IMR-90 (cell line): ENCODE measurements around the gene CSHL1. TPM values are rescaled to one million over a fixed set of nuclear protein-coding genes. Genes with fewer than 3 reads are reported as not detected.
A peak's percentile ranks its signal among the peaks of the same experiment; 100 is the strongest.

ENCODE experiments used
- ATAC-seq: fragments of 200-7000 bp; cut with Tn5 transposase; 2 replicates; pipeline ENCODE4 v1.9.1; 2020; ENCODE audit warnings: low read depth, mild to moderate bottlenecking, moderate library complexity
- BruUV-seq: library from RNA; stranded (reverse); fragments of 400-500 nt; replicated peaks from 2 replicates; lab custom pipeline; 2021; lab: Mats Ljungman, UMichigan
- CTCF ChIA-PET: fragments of 300-600 bp; formaldehyde crosslinking; extraction: SDS; loops from one replicate; lab custom pipeline; 2021; ENCODE audit warnings: antibody characterized with exemption; lab: Yijun Ruan, JAX
- POLR2A ChIA-PET: fragments of 300-600 bp; sonication (Branson Sonifier 250); formaldehyde crosslinking; loops from one replicate; lab custom pipeline; 2022; ENCODE audit warnings: antibody characterized with exemption; ENCODE audit not compliant: unreplicated experiment; lab: Charles Lee
- DNase-seq: peaks from one replicate; pipeline ENCODE4 v3.0.0; 2013
- H2AFZ ChIP-seq: replicated peaks from 2 replicates; pipeline ENCODE3; 2013; ENCODE audit warnings: low read length, mild to moderate bottlenecking; ENCODE audit not compliant: poor library complexity
- H2AK5ac ChIP-seq: 2 replicates; pipeline ENCODE4 v1.6.1; 2013; ENCODE audit warnings: low read depth, low read length, inconsistent platforms
- H2AK9ac ChIP-seq: replicated peaks from 2 replicates; pipeline ENCODE3; 2013; ENCODE audit warnings: mild to moderate bottlenecking, low read depth, low read length, moderate library complexity; ENCODE audit not compliant: poor library complexity
- H2BK120ac ChIP-seq: 2 replicates; pipeline ENCODE4 v1.6.1; 2013; ENCODE audit warnings: low read depth, low read length, inconsistent platforms
- H2BK15ac ChIP-seq: 3 replicates; pipeline ENCODE4 v1.6.1; 2013; ENCODE audit warnings: low read depth, low read length, inconsistent platforms
- H2BK20ac ChIP-seq: 2 replicates; pipeline ENCODE4 v1.6.1; 2013; ENCODE audit warnings: low read depth, mild to moderate bottlenecking, inconsistent platforms, low read length, moderate library complexity
- H2BK5ac ChIP-seq: 2 replicates; pipeline ENCODE4 v1.6.1; 2013; ENCODE audit warnings: mild to moderate bottlenecking, low read depth, low read length, inconsistent platforms; ENCODE audit not compliant: poor library complexity, severe bottlenecking
- H3K14ac ChIP-seq: replicated peaks from 2 replicates; pipeline ENCODE4 v1.6.1; 2013; ENCODE audit warnings: low read depth, low read length, inconsistent platforms
- H3K18ac ChIP-seq: 2 replicates; pipeline ENCODE4 v1.6.1; 2013; ENCODE audit warnings: low read depth, low read length, control low read depth
- H3K23ac ChIP-seq: 2 replicates; pipeline ENCODE4 v1.6.1; 2013; ENCODE audit warnings: low read depth, low read length, inconsistent platforms
- H3K27ac ChIP-seq: 2 replicates; pipeline ENCODE4 v1.5.1; 2013; ENCODE audit warnings: mild to moderate bottlenecking, control low read depth, low read length; ENCODE audit not compliant: insufficient read depth
- H3K27me3 ChIP-seq: 2 replicates; pipeline ENCODE4 v1.6.1; 2013; ENCODE audit warnings: low read length; ENCODE audit not compliant: control insufficient read depth, insufficient read depth
- H3K36me3 ChIP-seq: 2 replicates; pipeline ENCODE4 v1.6.1; 2013; ENCODE audit warnings: low read length, mixed read lengths; ENCODE audit not compliant: control insufficient read depth, insufficient read depth
- H3K4ac ChIP-seq: 2 replicates; pipeline ENCODE4 v1.6.1; 2013; ENCODE audit warnings: low read depth, low read length, inconsistent platforms
- H3K4me1 ChIP-seq: 2 replicates; pipeline ENCODE4 v1.6.1; 2013; ENCODE audit warnings: low read length, mixed read lengths; ENCODE audit not compliant: control insufficient read depth, insufficient read depth
- H3K4me2 ChIP-seq: 2 replicates; pipeline ENCODE4 v1.6.1; 2013; ENCODE audit warnings: low read depth, mild to moderate bottlenecking, control low read depth, low read length, moderate library complexity
- H3K4me3 ChIP-seq: 2 replicates; pipeline ENCODE4 v1.5.1; 2013; ENCODE audit warnings: low read depth, mild to moderate bottlenecking, control low read depth, low read length, moderate library complexity; ENCODE audit not compliant: insufficient read depth
- H3K56ac ChIP-seq: 2 replicates; pipeline ENCODE4 v1.6.1; 2013; ENCODE audit warnings: low read length, inconsistent platforms; ENCODE audit not compliant: insufficient read depth; ENCODE audit errors: extremely low read depth
- H3K79me1 ChIP-seq, 2 experiments: 2 replicates each; pipeline ENCODE4 v1.6.1; 2013; ENCODE audit warnings: low read length in 2 of 2, inconsistent platforms in 1 of 2, low read depth in 1 of 2
- H3K9ac ChIP-seq: 2 replicates; pipeline ENCODE4 v1.6.1; 2013; ENCODE audit warnings: low read depth, low read length, control low read depth
- H3K9me1 ChIP-seq: 2 replicates; pipeline ENCODE4 v1.6.1; 2013; ENCODE audit warnings: low read length, inconsistent platforms; ENCODE audit not compliant: insufficient read depth
- H3K9me3 ChIP-seq: 2 replicates; pipeline ENCODE4 v1.6.1; 2013; ENCODE audit warnings: low read length; ENCODE audit not compliant: control insufficient read depth, insufficient read depth
- H4K20me1 ChIP-seq: 2 replicates; pipeline ENCODE4 v1.6.1; 2013; ENCODE audit warnings: low read length, inconsistent platforms; ENCODE audit not compliant: insufficient read depth
- H4K5ac ChIP-seq: 2 replicates; pipeline ENCODE4 v1.6.1; 2013; ENCODE audit warnings: mild to moderate bottlenecking, low read depth, low read length, control low read depth
- H4K8ac ChIP-seq, 2 experiments: 2 replicates each; pipeline ENCODE4 v1.6.1; 2013; ENCODE audit warnings: low read depth in 2 of 2, low read length in 2 of 2, control low read depth in 1 of 2, inconsistent platforms in 1 of 2
- H4K91ac ChIP-seq: 2 replicates; pipeline ENCODE4 v1.6.1; 2013; ENCODE audit warnings: low read depth, low read length, inconsistent platforms; ENCODE audit not compliant: insufficient read depth
- BHLHE40 ChIP-seq: fragments of 150-350 bp; IDR thresholded peaks from 2 replicates; pipeline ENCODE4 v1.6.1; 2016; ENCODE audit warnings: mild to moderate bottlenecking, low read depth, low read length
- CTCF ChIP-seq: conservative IDR thresholded peaks from 2 replicates; pipeline ENCODE4 v1.5.1; 2012; ENCODE audit warnings: mild to moderate bottlenecking, low read depth, low read length, improper control_type of control experiment
- ELK1 ChIP-seq: fragments of 150-350 bp; IDR thresholded peaks from 2 replicates; pipeline ENCODE4 v1.6.1; 2016; ENCODE audit warnings: low read depth, mild to moderate bottlenecking, low read length, moderate library complexity, borderline replicate concordance
- MAFK ChIP-seq: IDR thresholded peaks from 2 replicates; pipeline ENCODE4 v1.6.1; 2012; ENCODE audit warnings: low read depth, low read length, improper control_type of control experiment
- MAZ ChIP-seq: IDR thresholded peaks from 2 replicates; pipeline ENCODE4 v1.6.1; 2012; ENCODE audit warnings: low read depth, mild to moderate bottlenecking, low read length, improper control_type of control experiment, moderate library complexity, borderline replicate concordance
- RAD21 ChIP-seq: IDR thresholded peaks from 2 replicates; pipeline ENCODE4 v1.6.1; 2012; ENCODE audit warnings: low read length, improper control_type of control experiment
- RCOR1 ChIP-seq: IDR thresholded peaks from 2 replicates; pipeline ENCODE4 v1.6.1; 2012; ENCODE audit warnings: mild to moderate bottlenecking, low read length, improper control_type of control experiment; ENCODE audit not compliant: insufficient replicate concordance
- RFX5 ChIP-seq: IDR thresholded peaks from 2 replicates; pipeline ENCODE4 v1.8.0; 2012; ENCODE audit warnings: low read depth, mild to moderate bottlenecking, low read length, moderate library complexity
- WGBS, 2 experiments: methylation state at CpG; one replicate each; pipeline versions ENCODE4 v1.1.5 to v1.1.7; 2013; ENCODE audit warnings: missing lambda C conversion rate in 2 of 2; ENCODE audit not compliant: insufficient read length in 1 of 2; ENCODE audit errors: extremely low coverage in 2 of 2; 5-methylcytosine and 5-hydroxymethylcytosine counted together
- dilution Hi-C: fragments of 300-500 bp; cut with HindIII; formaldehyde crosslinking; loops from one replicate; pipeline ENCODE4 v1.14.3; 2018; ENCODE audit warnings: low sequenced_read_pairs; ENCODE audit not compliant: unreplicated experiment
- in situ Hi-C: fragments of 300-500 bp; cut with MboI; formaldehyde crosslinking; loops from 3 replicates; pipeline ENCODE4 v1.14.3; 2019; ENCODE audit warnings: low sequenced_read_pairs, inconsistent platforms, mixed read lengths
- intact Hi-C: fragments of 100-400 bp; cut with micrococcal nuclease; formaldehyde crosslinking; loops from 2 replicates; pipeline ENCODE4 v1.10.0; 2022
- polyA plus RNA-seq, 3 experiments: library from polyadenylated mRNA; depleted of rRNA; stranded (reverse); fragments of >200 nt; gene quantifications; 2 replicates each; pipeline ENCODE4 v1.2.3, GENCODE V29; 2012; ENCODE audit warnings: low replicate concordance in 1 of 3
- total RNA-seq: library from RNA; depleted of rRNA; stranded (reverse); fragments of >200 nt; gene quantifications from 2 replicates; pipeline ENCODE4 v1.2.3, GENCODE V29; 2012

CSHL1 gene
- total and polyA plus RNA-seq, 2 of the 4 experiments (the other 2 are of a cell fraction): not detected

- Histone ChIP-seq H2AK5ac (no peak within 1 kb of the TSS), H3K9me3 (no peaks in the 10 kb centered on the region), H3K36me3 (no peaks in the 10 kb centered on the region), H3K4me3 (no peak within 1 kb of the TSS), H2BK20ac (no peak within 1 kb of the TSS), H3K9ac (no peak within 1 kb of the TSS), H3K23ac (no peak within 1 kb of the TSS), H2AK9ac (no peak within 1 kb of the TSS), H3K4me1 (no peaks in the 10 kb centered on the region), H3K79me1 (no peaks in the 10 kb centered on the region), H3K4me2 (no peak within 1 kb of the TSS), H4K5ac (no peak within 1 kb of the TSS), H2BK15ac (no peak within 1 kb of the TSS), H3K4ac (no peak within 1 kb of the TSS), H3K9me1 (no peaks in the 10 kb centered on the region), H4K8ac (no peak within 1 kb of the TSS), H2BK120ac (no peak within 1 kb of the TSS), H3K27me3 (peaks cover 22% of the 10 kb centered on the region), H4K91ac (no peak within 1 kb of the TSS), H3K18ac (no peak within 1 kb of the TSS), H3K56ac (no peak within 1 kb of the TSS), H3K14ac (no peak within 1 kb of the TSS), H3K27ac (no peak within 1 kb of the TSS), H2BK5ac (no peak within 1 kb of the TSS), H4K20me1 (no peaks in the 10 kb centered on the region), H2AFZ (no peak within 1 kb of the TSS)
- CTCF ChIA-PET: interaction anchor here (1.2 kb wide), 1 partner anchor 16 kb away, joined by 4 read pairs; no protein-coding TSS in a partner anchor
- intact Hi-C loops (no loop called here), in situ Hi-C loops (no loop called here), dilution Hi-C loops (no loop called here)
- peak; percentile 34 for DNase-seq
- TF ChIP-seq MAZ: no peak
- TF ChIP-seq RAD21: no peak
- peak; percentile 44 for TF ChIP-seq CTCF
- no peak for TF ChIP-seq RFX5
- no peak for TF ChIP-seq ELK1
- peak; percentile 42; the same call in 1 of the 2 replicates for TF ChIP-seq MAFK
- TF ChIP-seq RCOR1: no peak
- no peak for TF ChIP-seq BHLHE40
- peak; percentile 93 for ATAC-seq
- BruUV-seq: no TSS peak
- 40% methylated on average over 1 of the region's 15 CpGs; no CpG with 5 or more reads in 1 of the 2 experiments for WGBS, 2 experiments
- POLR2A ChIA-PET: no interaction called here
Measured at GRCh38 chr17:63881935-63882601, 29.0 kb downstream of the CSHL1 start, which contains the start of gene GH2. Gene GH2, minus strand, starts transcription at chr17:63881944. Its CDS starts 143 bp downstream, at chr17:63881801.
